ENCODE measurements around the gene TBC1D3B. TPM values are rescaled to one million over a fixed set of nuclear protein-coding genes. Genes with fewer than 3 reads are reported as not detected.

The TBC1D3B gene
- polyA plus RNA-seq, 1 experiment = 2.3 TPM

DNA sequence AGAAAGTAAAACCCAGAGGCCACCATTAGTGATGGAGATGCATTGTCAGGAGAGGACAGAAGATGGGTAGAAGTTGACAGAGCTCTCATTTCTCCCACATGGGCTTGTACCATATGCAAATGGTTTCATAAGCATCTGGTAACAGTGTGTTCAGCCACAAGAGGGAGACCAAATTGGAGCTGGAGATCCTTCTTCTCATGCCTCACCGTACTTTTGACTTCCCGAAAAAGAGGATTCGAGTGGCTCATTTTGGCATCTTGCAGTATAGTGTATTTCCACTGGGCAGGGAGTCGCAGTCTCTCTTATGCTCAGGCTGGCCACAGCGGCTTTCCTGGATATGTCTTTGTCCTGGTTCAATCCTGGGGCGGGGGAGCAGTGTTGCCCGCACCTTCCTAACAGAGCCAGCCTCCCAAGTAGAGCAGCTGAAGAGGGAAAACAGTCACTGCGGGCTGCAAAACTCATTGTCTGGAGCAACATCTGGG, 23.8 kb downstream of the TBC1D3B start:
- POLR2A ChIA-PET = no interaction called here
- H3K4me3 ChIP-seq (ENCODE audit: low read depth, low read length) = no peak overlapping the region
- no peaks in the 10 kb centered on the region for H3K27me3 ChIP-seq (ENCODE audit: control insufficient read depth, insufficient read depth, low read length)
- no peaks in the 10 kb centered on the region for H3K36me3 ChIP-seq (ENCODE audit: control insufficient read depth, insufficient read depth, low read length)
- TF ChIP-seq, protein P1, sequence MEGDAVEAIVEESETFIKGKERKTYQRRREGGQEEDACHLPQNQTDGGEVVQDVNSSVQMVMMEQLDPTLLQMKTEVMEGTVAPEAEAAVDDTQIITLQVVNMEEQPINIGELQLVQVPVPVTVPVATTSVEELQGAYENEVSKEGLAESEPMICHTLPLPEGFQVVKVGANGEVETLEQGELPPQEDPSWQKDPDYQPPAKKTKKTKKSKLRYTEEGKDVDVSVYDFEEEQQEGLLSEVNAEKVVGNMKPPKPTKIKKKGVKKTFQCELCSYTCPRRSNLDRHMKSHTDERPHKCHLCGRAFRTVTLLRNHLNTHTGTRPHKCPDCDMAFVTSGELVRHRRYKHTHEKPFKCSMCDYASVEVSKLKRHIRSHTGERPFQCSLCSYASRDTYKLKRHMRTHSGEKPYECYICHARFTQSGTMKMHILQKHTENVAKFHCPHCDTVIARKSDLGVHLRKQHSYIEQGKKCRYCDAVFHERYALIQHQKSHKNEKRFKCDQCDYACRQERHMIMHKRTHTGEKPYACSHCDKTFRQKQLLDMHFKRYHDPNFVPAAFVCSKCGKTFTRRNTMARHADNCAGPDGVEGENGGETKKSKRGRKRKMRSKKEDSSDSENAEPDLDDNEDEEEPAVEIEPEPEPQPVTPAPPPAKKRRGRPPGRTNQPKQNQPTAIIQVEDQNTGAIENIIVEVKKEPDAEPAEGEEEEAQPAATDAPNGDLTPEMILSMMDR (IDR thresholded peaks at IDR 0.05; ENCODE audit: insufficient read depth, low read depth, low read length) = no peak
- DNase-seq (ENCODE audit: low read depth) = no peak
- CTCF ChIA-PET = no interaction called here

DNA sequence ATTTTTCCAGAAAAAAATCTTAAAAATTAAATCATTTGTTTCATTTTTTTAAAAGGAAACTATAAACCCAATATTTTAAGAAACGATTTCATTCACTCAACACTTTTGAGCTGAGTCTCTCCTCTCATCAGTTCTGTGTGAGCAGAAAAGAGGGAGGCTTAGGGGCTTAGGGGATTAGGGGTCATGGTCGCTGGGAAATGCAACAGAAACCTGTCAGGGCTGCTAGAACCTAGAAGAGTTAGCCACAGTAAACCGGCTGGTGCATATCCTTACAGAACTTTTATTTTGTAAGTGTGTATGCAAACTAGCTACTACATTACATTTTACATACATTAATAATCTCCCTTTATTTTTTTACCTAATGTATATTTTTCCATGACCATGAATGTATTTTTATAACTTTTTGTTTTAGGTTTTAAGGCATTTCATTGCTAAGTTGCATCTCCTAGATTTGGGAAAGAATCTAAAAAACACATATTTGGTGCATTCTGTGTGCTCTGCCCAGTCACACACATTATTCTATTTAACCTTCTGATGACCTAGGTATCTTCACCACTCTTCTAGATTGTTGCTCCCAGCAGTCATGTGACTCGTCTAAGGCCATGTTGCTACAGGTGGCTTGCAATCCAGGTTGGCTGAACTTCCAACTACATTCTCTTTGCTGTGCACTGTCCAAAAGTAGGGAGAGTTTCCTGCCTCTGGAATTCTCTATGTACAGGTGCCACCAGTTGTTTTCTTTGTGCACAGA, 24.4 kb downstream of the TBC1D3B start:
- H3K36me3 ChIP-seq (ENCODE audit: control insufficient read depth, insufficient read depth, low read length) = no peaks in the 10 kb centered on the region
- POLR2A ChIA-PET = no interaction called here
- TF ChIP-seq, protein P1 (IDR thresholded peaks at IDR 0.05; ENCODE audit: insufficient read depth, low read depth, low read length) = no peak
- H3K4me3 ChIP-seq (ENCODE audit: low read depth, low read length) = no peak overlapping the region
- CTCF ChIA-PET = interaction anchor here (0.6 kb wide), 1 partner anchor 10 kb away, joined by 4 read pairs; no protein-coding TSS in a partner anchor
- no peak for DNase-seq (ENCODE audit: low read depth)
- H3K27me3 ChIP-seq (ENCODE audit: control insufficient read depth, insufficient read depth, low read length) = peaks cover 2% of the 10 kb centered on the region; the same call in 1 of the 2 replicates

- H3K36me3 ChIP-seq (ENCODE audit: control insufficient read depth, insufficient read depth, low read length) = no peaks in the 10 kb centered on the region
- ChIA-PET CTCF (interaction anchor here (0.6 to 3.3 kb wide), 18 partner anchors 10 to 286 kb away, joined by 3 to 26 read pairs (median 4); partner anchors contain the start of gene LYZL6), POLR2A (no interaction called here)
- TF ChIP-seq, protein P1 (IDR thresholded peaks at IDR 0.05; ENCODE audit: insufficient read depth, low read depth, low read length) = no peak
- no peak overlapping the region for H3K4me3 ChIP-seq (ENCODE audit: low read depth, low read length)
- peak; percentile 3 for DNase-seq (ENCODE audit: low read depth)
- peaks cover 2% of the 10 kb centered on the region for H3K27me3 ChIP-seq (ENCODE audit: control insufficient read depth, insufficient read depth, low read length)
Measured at GRCh38 chr17:36149296-36149820, 27.1 kb downstream of the TBC1D3B start.

DNA sequence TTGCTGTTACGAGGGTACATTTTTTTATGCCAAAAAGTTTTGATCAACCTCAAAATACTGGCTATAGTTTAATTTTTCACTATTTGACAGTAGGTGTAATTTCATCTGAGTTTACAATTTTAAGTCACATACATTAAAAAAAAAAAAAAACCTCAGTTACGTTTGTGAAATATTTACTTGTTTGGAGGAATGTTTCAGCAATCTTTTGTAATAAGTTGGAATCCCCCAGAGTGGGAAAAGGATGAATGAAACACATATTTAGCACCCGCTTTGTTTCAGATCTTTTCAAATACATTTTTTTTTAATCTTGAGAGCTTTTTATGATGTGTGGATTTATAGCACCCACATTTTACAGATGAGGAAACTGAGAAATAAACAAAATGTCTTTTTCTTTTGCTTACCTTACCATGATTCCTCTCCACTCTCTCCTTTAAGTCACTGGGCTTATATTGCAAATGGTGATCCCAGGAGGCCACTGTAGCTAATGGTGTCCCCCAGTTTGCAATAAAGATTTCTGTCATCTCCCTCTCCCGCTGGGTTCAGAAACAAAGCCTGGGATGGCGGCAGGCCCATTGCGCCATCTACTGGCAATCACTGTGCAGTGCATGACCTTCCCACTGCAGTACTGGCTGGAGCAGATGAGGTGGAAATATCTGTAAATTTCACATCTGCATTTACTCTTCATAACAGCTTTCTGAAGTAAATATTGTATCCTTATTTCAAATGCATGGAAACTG, 27.7 kb downstream of the TBC1D3B start:
- Histone ChIP-seq H3K36me3 (ENCODE audit: control insufficient read depth, insufficient read depth, low read length) (no peaks in the 10 kb centered on the region), H3K27me3 (ENCODE audit: control insufficient read depth, insufficient read depth, low read length) (peaks cover 2% of the 10 kb centered on the region), H3K4me3 (ENCODE audit: low read depth, low read length) (no peak overlapping the region)
- TF ChIP-seq, protein P1 (IDR thresholded peaks at IDR 0.05; ENCODE audit: insufficient read depth, low read depth, low read length) = peak; percentile 99
- no peak for DNase-seq (ENCODE audit: low read depth)
- POLR2A ChIA-PET = no interaction called here
- CTCF ChIA-PET = interaction anchor here (0.6 to 3.3 kb wide), 22 partner anchors 9 to 286 kb away, joined by 3 to 26 read pairs (median 4); partner anchors contain the start of gene LYZL6

GRCh38 chr17:36147601-36148000, 28.8 kb downstream of the TBC1D3B start:
- no peaks in the 10 kb centered on the region for H3K36me3 ChIP-seq (ENCODE audit: control insufficient read depth, insufficient read depth, low read length)
- no peak overlapping the region for H3K4me3 ChIP-seq (ENCODE audit: low read depth, low read length)
- TF ChIP-seq, protein P1 (IDR thresholded peaks at IDR 0.05; ENCODE audit: insufficient read depth, low read depth, low read length) = no peak
- H3K27me3 ChIP-seq (ENCODE audit: control insufficient read depth, insufficient read depth, low read length) = peaks cover 2% of the 10 kb centered on the region
- no peak for DNase-seq (ENCODE audit: low read depth)
- CTCF ChIA-PET = interaction anchor here (1.0 to 3.3 kb wide), 4 partner anchors 12 to 284 kb away, joined by 4 to 26 read pairs (median 6); no protein-coding TSS in a partner anchor
- POLR2A ChIA-PET = no interaction called here
